Kidney epithelial cell (primary cell): Measurements from ENCODE around the gene MLF2. TPM values are rescaled to one million over a fixed set of nuclear protein-coding genes. Genes with fewer than 3 reads are reported as not detected.

ENCODE experiments used
- DNase-seq: peaks from one replicate; pipeline ENCODE4 v3.0.0-alpha.2; 2010; ENCODE audit warnings: low read depth
- H3K27me3 ChIP-seq: 2 replicates; pipeline ENCODE4 v1.6.0; 2011; ENCODE audit warnings: low read length; ENCODE audit not compliant: control insufficient read depth, insufficient read depth
- H3K36me3 ChIP-seq: 2 replicates; pipeline ENCODE4 v1.5.1; 2011; ENCODE audit warnings: low read length; ENCODE audit not compliant: control insufficient read depth, insufficient read depth
- H3K4me3 ChIP-seq: 2 replicates; pipeline ENCODE4 v1.5.1; 2011; ENCODE audit warnings: low read depth, mild to moderate bottlenecking, control low read depth, low read length
- total RNA-seq: library from RNA; depleted of rRNA; stranded (reverse); fragments of >200 nt; gene quantifications from 2 replicates; pipeline ENCODE4 v1.2.3, GENCODE V29; 2015
- TF ChIP-seq, protein P1 (sequence below): IDR thresholded peaks from 2 replicates; pipeline ENCODE4 v1.5.1; 2011; ENCODE audit warnings: mild to moderate bottlenecking, moderate library complexity, low read length, control low read depth, inconsistent platforms; ENCODE audit not compliant: insufficient read depth, poor library complexity, severe bottlenecking

Gene MLF2
- total RNA-seq, 1 donor from 2014 or later, result 190 TPM

DNA sequence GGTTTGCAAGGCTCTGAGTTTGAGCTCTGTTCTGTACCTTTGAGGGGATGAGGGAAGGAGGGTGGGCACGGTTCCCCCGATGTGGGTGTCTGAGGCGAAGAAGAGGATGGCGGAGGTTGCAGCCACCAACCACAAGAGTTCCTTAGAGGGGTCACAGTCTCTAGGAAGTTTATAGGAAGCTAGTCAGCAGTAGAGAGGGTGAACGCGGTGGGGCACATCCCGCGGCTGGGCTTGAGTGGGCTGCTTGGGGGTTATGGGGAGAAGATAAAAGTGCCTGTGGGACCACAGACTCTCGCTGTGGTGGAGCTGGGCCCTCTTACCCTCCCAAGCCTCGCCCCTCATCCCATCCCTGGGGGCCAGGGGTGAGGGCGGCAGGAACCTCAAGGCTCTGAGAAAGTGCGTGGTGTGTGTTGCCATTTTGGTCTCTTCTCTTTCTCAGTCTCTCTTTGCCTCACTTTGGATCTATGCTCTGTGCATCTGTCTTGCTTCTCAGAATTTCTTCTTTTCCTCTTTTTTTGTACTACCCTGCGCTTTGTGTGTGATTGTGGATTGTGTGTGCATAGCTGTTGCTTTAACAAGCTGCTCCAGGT lies 39.1 kb upstream of the MLF2 start:
- TF ChIP-seq, protein P1, sequence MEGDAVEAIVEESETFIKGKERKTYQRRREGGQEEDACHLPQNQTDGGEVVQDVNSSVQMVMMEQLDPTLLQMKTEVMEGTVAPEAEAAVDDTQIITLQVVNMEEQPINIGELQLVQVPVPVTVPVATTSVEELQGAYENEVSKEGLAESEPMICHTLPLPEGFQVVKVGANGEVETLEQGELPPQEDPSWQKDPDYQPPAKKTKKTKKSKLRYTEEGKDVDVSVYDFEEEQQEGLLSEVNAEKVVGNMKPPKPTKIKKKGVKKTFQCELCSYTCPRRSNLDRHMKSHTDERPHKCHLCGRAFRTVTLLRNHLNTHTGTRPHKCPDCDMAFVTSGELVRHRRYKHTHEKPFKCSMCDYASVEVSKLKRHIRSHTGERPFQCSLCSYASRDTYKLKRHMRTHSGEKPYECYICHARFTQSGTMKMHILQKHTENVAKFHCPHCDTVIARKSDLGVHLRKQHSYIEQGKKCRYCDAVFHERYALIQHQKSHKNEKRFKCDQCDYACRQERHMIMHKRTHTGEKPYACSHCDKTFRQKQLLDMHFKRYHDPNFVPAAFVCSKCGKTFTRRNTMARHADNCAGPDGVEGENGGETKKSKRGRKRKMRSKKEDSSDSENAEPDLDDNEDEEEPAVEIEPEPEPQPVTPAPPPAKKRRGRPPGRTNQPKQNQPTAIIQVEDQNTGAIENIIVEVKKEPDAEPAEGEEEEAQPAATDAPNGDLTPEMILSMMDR, result no peak
- Histone ChIP-seq H3K27me3 (peaks cover 2% of the 10 kb centered on the region), H3K36me3 (no peaks in the 10 kb centered on the region), H3K4me3 (no peak overlapping the region)
- DNase-seq, result no peak

DNA sequence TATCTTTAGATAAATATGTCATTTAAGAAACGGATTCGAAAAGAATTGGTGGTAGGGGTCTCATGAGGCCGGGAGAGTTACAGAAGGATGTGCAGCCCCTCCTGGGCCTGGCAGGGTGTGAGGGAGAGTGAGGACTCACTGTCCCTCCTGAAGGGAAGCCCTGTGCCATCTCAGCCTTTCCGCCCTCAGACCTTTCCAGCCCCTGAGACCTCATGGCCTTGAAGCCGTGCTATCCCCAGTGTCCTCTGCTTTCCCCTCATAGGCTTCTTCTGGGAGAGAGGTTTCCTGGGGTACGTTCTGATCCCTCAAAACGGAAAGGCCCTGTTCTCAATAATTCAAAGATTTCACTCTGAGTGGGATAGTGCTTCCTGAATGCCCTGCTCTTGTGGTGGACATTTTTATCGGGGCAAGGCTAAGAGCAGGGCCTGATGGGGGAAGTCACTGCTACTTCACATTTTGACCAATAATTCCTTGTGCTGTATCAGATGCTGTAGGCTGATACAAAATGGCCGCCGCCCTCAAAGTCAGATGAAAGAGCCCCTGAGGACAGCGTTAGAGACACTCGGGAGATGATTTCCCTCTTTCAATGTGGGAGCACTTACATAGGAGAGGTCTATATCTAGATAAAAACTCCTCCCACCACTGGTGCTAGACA lies 37.7 kb upstream of the MLF2 start:
- Histone ChIP-seq H3K36me3 (no peaks in the 10 kb centered on the region), H3K27me3 (no peaks in the 10 kb centered on the region), H3K4me3 (no peak overlapping the region)
- TF ChIP-seq, protein P1, result no peak
- DNase-seq, result no peak

DNA sequence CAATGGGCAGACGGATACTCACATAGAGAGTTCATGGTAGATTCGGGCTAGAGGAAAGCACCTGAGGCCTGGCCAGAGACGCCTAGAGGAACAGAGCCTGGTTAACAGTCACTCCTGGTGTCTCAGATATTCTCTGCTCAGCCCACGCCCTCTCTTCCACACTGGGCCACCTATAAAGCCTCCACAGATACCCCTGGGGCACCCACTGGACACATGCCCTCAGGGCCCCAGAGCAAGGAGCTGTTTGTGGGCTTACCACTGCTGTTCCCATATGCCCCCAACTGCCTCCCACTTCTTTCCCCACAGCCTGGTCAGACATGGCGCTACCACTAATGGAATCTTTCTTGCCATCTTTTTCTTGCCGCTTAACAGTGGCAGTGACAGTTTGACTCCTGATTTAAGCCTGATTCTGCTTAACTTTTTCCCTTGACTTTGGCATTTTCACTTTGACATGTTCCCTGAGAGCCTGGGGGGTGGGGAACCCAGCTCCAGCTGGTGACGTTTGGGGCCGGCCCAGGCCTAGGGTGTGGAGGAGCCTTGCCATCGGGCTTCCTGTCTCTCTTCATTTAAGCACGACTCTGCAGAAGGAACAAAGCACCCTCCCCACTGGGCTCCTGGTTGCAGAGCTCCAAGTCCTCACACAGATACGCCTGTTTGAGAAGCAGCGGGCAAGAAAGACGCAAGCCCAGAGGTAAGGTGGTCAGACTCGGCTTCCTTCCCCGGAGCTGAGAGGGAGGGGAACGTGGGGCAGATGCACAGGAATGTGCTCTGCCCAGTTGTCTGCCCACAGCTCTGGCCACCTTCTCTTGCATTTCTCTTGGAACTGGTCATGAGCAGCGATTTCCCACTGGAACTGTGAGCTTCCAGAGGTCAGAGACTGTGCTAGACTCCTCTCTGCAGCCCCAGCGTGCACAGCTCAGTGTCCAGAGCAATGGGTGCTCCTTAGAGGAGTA lies 36.3 kb upstream of the MLF2 start, which contains the start of gene CD4:
TSS of gene CD4 (plus strand) at position 557 of the 953 bp plus-strand sequence. CDS start 10,611 bp downstream, outside the sequence.
- no peak within 1 kb of the TSS for H3K4me3 ChIP-seq
- H3K36me3 ChIP-seq, result no peaks in the 10 kb centered on the region
- no peak for DNase-seq
- TF ChIP-seq, protein P1, result no peak
- H3K27me3 ChIP-seq, result no peaks in the 10 kb centered on the region

DNA sequence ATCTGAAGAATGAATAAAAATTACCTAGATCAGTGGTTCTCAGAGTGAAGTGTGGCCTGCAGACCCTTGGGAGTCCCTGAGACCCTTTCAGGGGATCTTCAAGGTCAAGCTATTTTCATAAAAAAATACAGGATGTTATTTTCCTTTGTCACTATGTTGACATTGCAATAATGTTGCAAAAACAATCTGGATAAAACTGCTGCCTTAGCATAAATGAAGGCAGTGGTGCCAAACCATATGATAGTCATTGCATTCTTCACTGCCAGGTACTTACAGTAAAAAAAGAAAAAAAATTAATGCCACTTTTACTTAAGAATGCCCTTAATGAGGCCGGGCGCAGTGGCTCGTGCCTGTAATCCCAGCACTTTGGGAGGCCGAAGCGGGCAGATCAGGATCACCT lies 34.4 kb upstream of the MLF2 start:
- DNase-seq, result no peak
- Histone ChIP-seq H3K27me3 (no peaks in the 10 kb centered on the region), H3K36me3 (no peaks in the 10 kb centered on the region), H3K4me3 (no peak overlapping the region)
- TF ChIP-seq, protein P1, result no peak

DNA sequence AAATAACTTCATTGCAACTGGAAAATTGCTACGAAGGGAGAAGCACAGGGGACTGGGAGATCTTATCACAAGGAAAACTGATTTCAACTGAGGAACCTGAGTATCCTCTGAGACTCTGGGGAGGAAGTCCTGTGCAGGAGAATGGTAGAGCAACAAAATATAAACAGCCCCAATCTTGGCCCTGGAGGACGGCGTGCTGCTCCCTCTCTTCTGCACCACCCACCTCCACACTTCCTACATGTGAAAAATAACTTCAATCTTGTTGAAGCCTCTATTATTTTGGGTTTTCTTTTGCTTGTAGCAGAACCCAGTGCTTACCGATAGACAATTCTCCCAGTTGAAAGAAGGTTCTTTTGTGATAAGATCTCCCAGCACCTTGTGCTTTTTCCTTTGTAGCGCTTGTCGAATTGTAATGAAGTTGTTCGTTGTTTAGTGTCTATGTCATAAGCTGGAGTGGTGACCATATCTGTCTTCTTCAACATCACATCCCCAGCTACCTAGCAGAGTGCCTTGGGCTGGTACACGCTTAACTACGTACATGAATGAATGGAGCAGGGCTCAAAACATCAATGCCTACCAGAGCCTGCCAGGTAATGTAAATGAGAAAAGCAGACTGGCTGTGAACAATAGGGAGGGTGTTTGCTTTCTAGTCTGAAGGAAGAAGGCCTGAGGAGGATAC lies 33.6 kb upstream of the MLF2 start:
- Histone ChIP-seq H3K4me3 (no peak overlapping the region), H3K36me3 (no peaks in the 10 kb centered on the region), H3K27me3 (no peaks in the 10 kb centered on the region)
- DNase-seq, result no peak
- TF ChIP-seq, protein P1, result no peak
